Endothelial cell of umbilical vein (primary cell): Measurements from ENCODE around the gene HAUS5. TPM values are rescaled to one million over a fixed set of nuclear protein-coding genes. Genes with fewer than 3 reads are reported as not detected.

Source experiments
- BruUV-seq: library from RNA; stranded (reverse); fragments of 400-500 nt; replicated peaks from 2 replicates; lab custom pipeline; 2021; lab: Mats Ljungman, UMichigan
- CTCF ChIA-PET: fragments of 300-600, 350-600 bp; sonication (Branson Sonifier 250); formaldehyde crosslinking; loops from one replicate; lab custom pipeline; 2021; ENCODE audit warnings: antibody characterized with exemption, inconsistent platforms; lab: Charles Lee
- POLR2A ChIA-PET: fragments of 300-600, 350-600 bp; sonication (Branson Sonifier 250); formaldehyde crosslinking; loops from one replicate; lab custom pipeline; 2021; ENCODE audit warnings: antibody characterized with exemption, inconsistent platforms; lab: Charles Lee
- DNase-seq: peaks from one replicate; pipeline ENCODE4 v3.0.0-alpha.2; 2011; ENCODE audit warnings: low read depth, low spot score
- FAIRE-seq: peaks from 2 replicates; lab custom pipeline; 2011; peaks lifted over from hg19 to GRCh38; lab: Jason Lieb, UNC
- H2AFZ ChIP-seq: 2 replicates; pipeline ENCODE4 v1.6.0; 2012; ENCODE audit warnings: low read depth, low read length, control low read depth, inconsistent platforms
- H3K27ac ChIP-seq: 2 replicates; pipeline ENCODE4 v1.5.1; 2011; ENCODE audit warnings: low read depth, mild to moderate bottlenecking, control low read depth, low read length, moderate library complexity; ENCODE audit not compliant: insufficient read depth
- H3K27me3 ChIP-seq, 2 experiments: 2 replicates each; pipeline versions ENCODE4 v1.6.0 to v1.6.1; 2011; ENCODE audit warnings: low read length in 2 of 2, mixed read lengths in 1 of 2; ENCODE audit not compliant: control insufficient read depth in 2 of 2, insufficient read depth in 2 of 2
- H3K36me3 ChIP-seq, 2 experiments: 2 replicates in 1 of 2; 3 replicates in 1 of 2; pipeline ENCODE4 v1.5.1; 2011; ENCODE audit warnings: low read length in 2 of 2, mild to moderate bottlenecking in 1 of 2, moderate library complexity in 1 of 2; ENCODE audit not compliant: control insufficient read depth in 2 of 2, insufficient read depth in 2 of 2; ENCODE audit errors: extremely low read depth in 1 of 2
- H3K4me1 ChIP-seq: 3 replicates; pipeline ENCODE4 v1.5.1; 2011; ENCODE audit warnings: mild to moderate bottlenecking, low read length; ENCODE audit not compliant: control insufficient read depth, insufficient read depth; ENCODE audit errors: extremely low read depth
- H3K4me2 ChIP-seq: 2 replicates; pipeline ENCODE4 v1.6.1; 2011; ENCODE audit warnings: low read length, control low read depth, mixed read lengths; ENCODE audit not compliant: insufficient read depth
- H3K4me3 ChIP-seq, 3 experiments: fragments of 200-600 bp in 1 of 3; sonication (generic), shearing (Covaris generic) in 1 of 3; replicated peaks in 1 of 3; 2 replicates each; pipeline ENCODE4 v1.5.1; 2011 to 2016; ENCODE audit warnings: control low read depth in 3 of 3, low read length in 3 of 3, mild to moderate bottlenecking in 2 of 3, inconsistent platforms in 1 of 3, low read depth in 1 of 3, moderate library complexity in 1 of 3; ENCODE audit not compliant: insufficient read depth in 1 of 3
- H3K79me2 ChIP-seq: 2 replicates; pipeline ENCODE4 v1.6.0; 2012; ENCODE audit warnings: low read length, inconsistent platforms; ENCODE audit not compliant: control insufficient read depth, insufficient read depth
- H3K9ac ChIP-seq: replicated peaks from 2 replicates; pipeline ENCODE3; 2011; ENCODE audit warnings: low read length, control low read depth; ENCODE audit not compliant: insufficient read depth; ENCODE audit errors: extremely low read depth
- H3K9me1 ChIP-seq: replicated peaks from 3 replicates; pipeline ENCODE4 v1.6.0; 2011; ENCODE audit warnings: mild to moderate bottlenecking, low read length; ENCODE audit not compliant: control insufficient read depth, insufficient read depth; ENCODE audit errors: extremely low read depth
- H3K9me3 ChIP-seq: replicated peaks from 2 replicates; pipeline ENCODE4 v1.5.1; 2012; ENCODE audit warnings: low read length, inconsistent platforms; ENCODE audit not compliant: control insufficient read depth, insufficient read depth
- H4K20me1 ChIP-seq: replicated peaks from 2 replicates; pipeline ENCODE3; 2011; ENCODE audit warnings: mild to moderate bottlenecking, low read length; ENCODE audit not compliant: control insufficient read depth, insufficient read depth; ENCODE audit errors: extremely low read depth
- EZH2 ChIP-seq: IDR thresholded peaks from 2 replicates; pipeline ENCODE4 v1.6.1; 2012; ENCODE audit warnings: borderline replicate concordance, low read depth, mild to moderate bottlenecking, moderate library complexity, low read length, inconsistent platforms; ENCODE audit not compliant: severe bottlenecking
- FOS ChIP-seq: IDR thresholded peaks from 2 replicates; pipeline ENCODE4 v1.6.1; 2011; ENCODE audit warnings: mild to moderate bottlenecking, low read length, moderate library complexity, borderline replicate concordance; ENCODE audit not compliant: insufficient read depth
- GATA2 ChIP-seq: IDR thresholded peaks from 2 replicates; pipeline ENCODE4 v1.7.0; 2011; ENCODE audit warnings: low read depth, mild to moderate bottlenecking, moderate library complexity, mixed read lengths, low read length; ENCODE audit not compliant: insufficient read length, insufficient read depth
- JUN ChIP-seq: IDR thresholded peaks from 2 replicates; pipeline ENCODE4 v1.6.1; 2011; ENCODE audit warnings: borderline replicate concordance, low read depth; ENCODE audit not compliant: insufficient read length, insufficient read depth
- MYC ChIP-seq: IDR thresholded peaks from one replicate; pipeline ENCODE4 v1.6.1; 2011; ENCODE audit warnings: mild to moderate bottlenecking, low read depth, low read length
- POLR2A ChIP-seq: IDR thresholded peaks from 2 replicates; pipeline ENCODE4 v1.6.1; 2012; ENCODE audit warnings: low read depth, mild to moderate bottlenecking, control low read depth, low read length
- POLR2AphosphoS5 ChIP-seq: IDR thresholded peaks from 2 replicates; pipeline ENCODE4 v1.6.1; 2012; ENCODE audit warnings: low read depth, mild to moderate bottlenecking, control low read depth, low read length, moderate library complexity; ENCODE audit not compliant: insufficient read depth
- dilution Hi-C: fragments of 300-500 bp; cut with MboI; formaldehyde crosslinking; loops from one replicate; pipeline ENCODE4 v1.15.0; 2019; ENCODE audit warnings: low sequenced_read_pairs; ENCODE audit not compliant: extremely low pct_ligation_motif_present
- intact Hi-C: fragments of 100-400 bp; cut with micrococcal nuclease; formaldehyde crosslinking; loops from one replicate; pipeline ENCODE4 v1.10.0; 2022
- polyA plus RNA-seq, 4 experiments: library from polyadenylated mRNA; depleted of rRNA in 3 of 4; stranded (reverse) in 3 of 4; unstranded in 1 of 4; fragments of >200 nt; gene quantifications; 2 replicates each; pipeline versions ENCODE4 v1.2.1 to v1.2.3, GENCODE V29; 2011 to 2012; ENCODE audit warnings: missing spikeins in 1 of 4
- total RNA-seq: library from RNA; stranded (reverse); gene quantifications from 2 replicates; pipeline ENCODE4 v1.2.3, GENCODE V29; 2021
- TF ChIP-seq, protein P1 (sequence below), 2 donors: IDR thresholded peaks; 1 replicate in 1 of 2; 2 replicates in 1 of 2; pipeline ENCODE4 v1.5.1; 2011; ENCODE audit warnings: low read length in 2 of 2, mild to moderate bottlenecking in 2 of 2, moderate library complexity in 2 of 2, control low read depth in 1 of 2, inconsistent platforms in 1 of 2, low read depth in 1 of 2; ENCODE audit not compliant: insufficient read depth in 1 of 2; ENCODE audit errors: extremely low read depth in 1 of 2

Gene HAUS5
- total and polyA plus RNA-seq, 2 donors (not counting 3 experiments of a cell fraction or from before 2014, with no cell fraction given), result 8.9 to 19.0 TPM

DNA sequence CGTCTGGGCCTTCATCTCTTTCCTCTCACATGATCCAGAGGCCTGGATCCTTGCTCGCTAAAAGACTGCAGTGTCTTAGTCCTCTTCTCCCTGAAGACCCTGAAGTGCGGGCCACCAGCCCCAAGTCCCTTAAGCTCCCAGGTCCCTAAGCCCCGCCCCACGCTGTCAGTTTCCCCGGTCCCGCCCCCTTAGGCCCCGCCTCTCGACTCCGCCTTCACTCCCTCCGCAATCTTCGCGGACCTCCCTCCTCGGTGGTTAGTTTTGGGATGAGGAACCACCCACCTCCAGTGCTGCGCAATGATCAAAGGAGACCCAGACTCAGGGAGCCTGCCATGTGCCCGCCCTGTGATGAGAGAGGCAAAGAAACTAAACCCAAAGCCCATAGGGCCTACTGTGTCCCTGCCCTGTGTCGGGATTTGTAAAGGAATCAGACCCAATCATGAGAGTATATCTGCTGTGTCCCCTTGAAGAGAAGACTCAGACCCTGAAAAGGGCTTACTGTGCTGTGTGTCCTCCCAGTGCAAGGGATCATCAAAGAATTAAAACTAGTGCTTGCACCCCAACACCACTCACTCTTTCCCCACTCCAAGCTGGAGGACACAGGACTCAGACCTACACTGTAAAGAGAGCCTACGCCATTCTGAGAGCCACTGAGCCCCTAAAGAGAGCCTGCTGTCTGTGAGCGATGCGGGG, 32.6 kb downstream of the HAUS5 start:
- TF ChIP-seq JUN (no peak), FOS (no peak), POLR2AphosphoS5 (no peak), POLR2A (no peak), MYC (no peak), EZH2 (no peak), GATA2 (no peak)
- TF ChIP-seq, protein P1, sequence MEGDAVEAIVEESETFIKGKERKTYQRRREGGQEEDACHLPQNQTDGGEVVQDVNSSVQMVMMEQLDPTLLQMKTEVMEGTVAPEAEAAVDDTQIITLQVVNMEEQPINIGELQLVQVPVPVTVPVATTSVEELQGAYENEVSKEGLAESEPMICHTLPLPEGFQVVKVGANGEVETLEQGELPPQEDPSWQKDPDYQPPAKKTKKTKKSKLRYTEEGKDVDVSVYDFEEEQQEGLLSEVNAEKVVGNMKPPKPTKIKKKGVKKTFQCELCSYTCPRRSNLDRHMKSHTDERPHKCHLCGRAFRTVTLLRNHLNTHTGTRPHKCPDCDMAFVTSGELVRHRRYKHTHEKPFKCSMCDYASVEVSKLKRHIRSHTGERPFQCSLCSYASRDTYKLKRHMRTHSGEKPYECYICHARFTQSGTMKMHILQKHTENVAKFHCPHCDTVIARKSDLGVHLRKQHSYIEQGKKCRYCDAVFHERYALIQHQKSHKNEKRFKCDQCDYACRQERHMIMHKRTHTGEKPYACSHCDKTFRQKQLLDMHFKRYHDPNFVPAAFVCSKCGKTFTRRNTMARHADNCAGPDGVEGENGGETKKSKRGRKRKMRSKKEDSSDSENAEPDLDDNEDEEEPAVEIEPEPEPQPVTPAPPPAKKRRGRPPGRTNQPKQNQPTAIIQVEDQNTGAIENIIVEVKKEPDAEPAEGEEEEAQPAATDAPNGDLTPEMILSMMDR (IDR thresholded peaks at IDR 0.05; ENCODE audit: extremely low read depth in 1 of 2, insufficient read depth in 1 of 2, low read depth in 1 of 2, low read length in 2 of 2), result no peak
- dilution Hi-C loops, result no loop called here
- Histone ChIP-seq H3K9ac (no peak overlapping the region), H3K4me3 (peak overlapping the region in 2 of 3 experiments; percentile 30 to 34), H3K4me1 (peaks cover 23% of the 10 kb centered on the region), H3K27ac (no peak overlapping the region), H3K9me3 (no peaks in the 10 kb centered on the region), H3K79me2 (peaks cover 15% of the 10 kb centered on the region), H4K20me1 (no peaks in the 10 kb centered on the region), H3K9me1 (no peaks in the 10 kb centered on the region), H3K36me3 (no peaks in the 10 kb centered on the region), H3K4me2 (peak overlapping the region; percentile 71), H2AFZ (peak overlapping the region; percentile 94), H3K27me3 (no peaks in the 10 kb centered on the region)
- peak; percentile 54 for DNase-seq
- intact Hi-C loops, result loop anchor here (1.0 to 5.0 kb wide), 5 partner anchors 17 to 112 kb away; partner anchors contain the start of genes HAUS5, HSPB6 and PROSER3
- FAIRE-seq, result peak; percentile 37
- ChIA-PET POLR2A (no interaction called here), CTCF (interaction anchor here (0.6 to 1.8 kb wide), 3 partner anchors 9 to 87 kb away, joined by 3 to 5 read pairs (median 3); no protein-coding TSS in a partner anchor)
- no TSS peak for BruUV-seq
